Endothelial cell (in vitro differentiated cells): ENCODE data around the gene FBP2. TPM values are rescaled to one million over a fixed set of nuclear protein-coding genes. Genes with fewer than 3 reads are reported as not detected.

ENCODE experiments used
- DNase-seq: peaks from one replicate; pipeline ENCODE4 v3.0.0; 2021; ENCODE audit warnings: low spot score
- H3K27ac Mint-ChIP-seq: one replicate; pipeline ENCODE4 v1.8.0; 2021; ENCODE audit warnings: mixed read lengths, inconsistent platforms; ENCODE audit not compliant: unreplicated experiment
- H3K27me3 Mint-ChIP-seq: one replicate; pipeline ENCODE4 v1.8.0; 2021; ENCODE audit warnings: mild to moderate bottlenecking, moderate library complexity, mixed read lengths, inconsistent platforms; ENCODE audit not compliant: unreplicated experiment
- H3K36me3 Mint-ChIP-seq: one replicate; pipeline ENCODE4 v1.8.0; 2021; ENCODE audit warnings: mild to moderate bottlenecking, low read depth, mixed read lengths, inconsistent platforms; ENCODE audit not compliant: unreplicated experiment
- H3K4me1 Mint-ChIP-seq: one replicate; pipeline ENCODE4 v1.8.0; 2021; ENCODE audit warnings: mild to moderate bottlenecking, mixed read lengths, inconsistent platforms; ENCODE audit not compliant: unreplicated experiment
- H3K4me3 Mint-ChIP-seq: one replicate; pipeline ENCODE4 v1.8.0; 2021; ENCODE audit warnings: mild to moderate bottlenecking, mixed read lengths, inconsistent platforms; ENCODE audit not compliant: unreplicated experiment
- H3K9me3 Mint-ChIP-seq: one replicate; pipeline ENCODE4 v1.8.0; 2021; ENCODE audit warnings: mixed read lengths, inconsistent platforms; ENCODE audit not compliant: unreplicated experiment
- total RNA-seq: library from RNA; stranded (reverse); fragmentation: NEBNext Ultra II Directional; extraction: Animal tissue kit (Norgen Biotek cat#: 25700); gene quantifications from one replicate; pipeline ENCODE4 v1.2.1, GENCODE V29; 2021; ENCODE audit not compliant: unreplicated experiment
- TF ChIP-seq, protein P1 (sequence below): fragments of 200-600 bp; sonication (generic); IDR thresholded peaks from one replicate; pipeline ENCODE4 v1.5.0; 2021; ENCODE audit warnings: antibody characterized with exemption; ENCODE audit not compliant: unreplicated experiment

FBP2 gene
- total RNA-seq, 1 donor from 2014 or later = 0.28 TPM

DNA sequence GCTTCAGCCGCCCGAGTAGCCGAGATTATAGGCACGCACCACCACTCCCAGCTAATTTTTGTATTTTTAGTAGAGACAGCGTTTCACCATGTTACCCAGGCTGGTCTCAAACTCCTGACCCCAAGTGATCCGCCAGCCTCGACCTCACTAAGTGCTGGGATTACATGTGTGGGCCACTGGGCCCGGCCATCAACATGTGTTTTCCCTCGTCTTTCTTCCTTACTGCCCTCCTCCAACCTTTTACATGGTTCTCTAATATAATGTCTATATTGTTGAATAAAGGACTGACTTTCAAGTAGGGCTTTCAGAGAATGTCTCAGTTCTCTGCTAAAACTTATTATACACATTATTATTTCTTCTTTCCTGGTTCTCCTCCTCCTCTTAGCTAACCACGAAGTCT is 60.0 kb downstream of the FBP2 start:
- no peaks in the 10 kb centered on the region for H3K36me3 Mint-ChIP-seq
- no peak for DNase-seq
- no peak overlapping the region for H3K27ac Mint-ChIP-seq
- TF ChIP-seq, protein P1, sequence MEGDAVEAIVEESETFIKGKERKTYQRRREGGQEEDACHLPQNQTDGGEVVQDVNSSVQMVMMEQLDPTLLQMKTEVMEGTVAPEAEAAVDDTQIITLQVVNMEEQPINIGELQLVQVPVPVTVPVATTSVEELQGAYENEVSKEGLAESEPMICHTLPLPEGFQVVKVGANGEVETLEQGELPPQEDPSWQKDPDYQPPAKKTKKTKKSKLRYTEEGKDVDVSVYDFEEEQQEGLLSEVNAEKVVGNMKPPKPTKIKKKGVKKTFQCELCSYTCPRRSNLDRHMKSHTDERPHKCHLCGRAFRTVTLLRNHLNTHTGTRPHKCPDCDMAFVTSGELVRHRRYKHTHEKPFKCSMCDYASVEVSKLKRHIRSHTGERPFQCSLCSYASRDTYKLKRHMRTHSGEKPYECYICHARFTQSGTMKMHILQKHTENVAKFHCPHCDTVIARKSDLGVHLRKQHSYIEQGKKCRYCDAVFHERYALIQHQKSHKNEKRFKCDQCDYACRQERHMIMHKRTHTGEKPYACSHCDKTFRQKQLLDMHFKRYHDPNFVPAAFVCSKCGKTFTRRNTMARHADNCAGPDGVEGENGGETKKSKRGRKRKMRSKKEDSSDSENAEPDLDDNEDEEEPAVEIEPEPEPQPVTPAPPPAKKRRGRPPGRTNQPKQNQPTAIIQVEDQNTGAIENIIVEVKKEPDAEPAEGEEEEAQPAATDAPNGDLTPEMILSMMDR = no peak
- no peaks in the 10 kb centered on the region for H3K9me3 Mint-ChIP-seq
- H3K4me1 Mint-ChIP-seq = no peaks in the 10 kb centered on the region
- H3K27me3 Mint-ChIP-seq = no peaks in the 10 kb centered on the region
- no peak overlapping the region for H3K4me3 Mint-ChIP-seq

DNA sequence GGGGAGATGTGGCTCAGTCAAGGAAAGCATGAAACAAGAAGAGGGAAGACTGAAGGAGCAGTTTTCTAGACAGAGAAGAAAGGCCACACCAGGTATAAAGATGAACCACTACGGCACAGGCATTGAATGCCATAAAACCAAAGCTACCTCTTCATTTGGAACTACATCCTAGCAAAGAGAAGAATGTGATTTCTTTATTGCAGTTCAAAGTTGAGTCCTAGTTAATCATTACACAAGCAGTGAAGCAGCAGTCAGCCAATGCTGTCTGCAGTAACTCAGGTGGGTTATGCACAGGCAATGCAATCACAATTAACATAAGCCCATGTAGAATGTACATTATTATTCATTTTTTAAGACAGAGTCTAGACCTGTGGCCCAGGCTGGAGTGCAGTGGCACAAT is 60.5 kb downstream of the FBP2 start:
- TF ChIP-seq, protein P1 = no peak
- Mint-ChIP-seq H3K27me3 (no peaks in the 10 kb centered on the region), H3K4me1 (no peaks in the 10 kb centered on the region), H3K27ac (no peak overlapping the region), H3K36me3 (no peaks in the 10 kb centered on the region), H3K9me3 (no peaks in the 10 kb centered on the region), H3K4me3 (no peak overlapping the region)
- no peak for DNase-seq

DNA sequence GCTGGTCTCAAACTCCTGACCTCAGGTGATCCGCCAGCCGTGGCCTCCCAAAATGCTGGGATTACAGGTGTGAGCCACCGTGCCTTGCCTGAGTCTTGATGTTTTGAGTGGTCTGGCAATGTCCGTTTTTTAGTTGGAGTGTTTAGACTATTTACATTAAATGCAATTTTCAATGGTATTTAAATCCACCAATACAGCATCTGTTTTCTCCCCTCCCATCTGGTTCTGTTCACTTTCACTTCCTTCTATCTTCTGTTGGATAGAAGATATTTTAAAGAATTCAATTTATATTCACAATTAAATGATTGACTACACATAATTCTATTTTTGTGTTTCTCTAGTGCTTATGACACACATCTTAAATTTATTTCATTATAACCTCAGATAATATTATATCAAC is 64.7 kb downstream of the FBP2 start:
- peaks cover 1% of the 10 kb centered on the region for H3K27me3 Mint-ChIP-seq
- TF ChIP-seq, protein P1 = no peak
- no peak overlapping the region for H3K4me3 Mint-ChIP-seq
- H3K4me1 Mint-ChIP-seq = no peaks in the 10 kb centered on the region
- no peaks in the 10 kb centered on the region for H3K36me3 Mint-ChIP-seq
- H3K27ac Mint-ChIP-seq = no peak overlapping the region
- no peaks in the 10 kb centered on the region for H3K9me3 Mint-ChIP-seq
- no peak for DNase-seq

DNA sequence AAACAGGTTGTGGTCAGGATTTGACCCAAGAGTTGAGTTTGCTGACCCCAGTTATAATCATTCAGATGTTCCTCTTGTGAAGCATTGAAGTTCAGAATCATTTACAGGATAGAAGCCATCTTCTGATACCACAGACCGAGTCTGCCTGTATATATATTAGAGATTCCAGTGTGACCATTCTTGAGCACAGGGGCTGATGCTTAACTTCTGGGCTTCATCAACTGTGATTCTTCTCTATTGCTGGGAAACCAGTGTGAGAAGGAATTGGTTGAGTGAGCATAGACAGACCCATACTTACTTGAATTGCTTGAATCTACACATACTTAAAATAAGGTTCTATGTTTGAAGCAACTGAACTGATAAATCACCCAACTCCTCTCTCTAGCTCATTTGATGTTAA is 66.7 kb downstream of the FBP2 start:
- Mint-ChIP-seq H3K36me3 (no peaks in the 10 kb centered on the region), H3K27me3 (peaks cover 1% of the 10 kb centered on the region), H3K27ac (no peak overlapping the region), H3K4me3 (no peak overlapping the region), H3K4me1 (no peaks in the 10 kb centered on the region), H3K9me3 (no peaks in the 10 kb centered on the region)
- TF ChIP-seq, protein P1 = no peak
- no peak for DNase-seq

DNA sequence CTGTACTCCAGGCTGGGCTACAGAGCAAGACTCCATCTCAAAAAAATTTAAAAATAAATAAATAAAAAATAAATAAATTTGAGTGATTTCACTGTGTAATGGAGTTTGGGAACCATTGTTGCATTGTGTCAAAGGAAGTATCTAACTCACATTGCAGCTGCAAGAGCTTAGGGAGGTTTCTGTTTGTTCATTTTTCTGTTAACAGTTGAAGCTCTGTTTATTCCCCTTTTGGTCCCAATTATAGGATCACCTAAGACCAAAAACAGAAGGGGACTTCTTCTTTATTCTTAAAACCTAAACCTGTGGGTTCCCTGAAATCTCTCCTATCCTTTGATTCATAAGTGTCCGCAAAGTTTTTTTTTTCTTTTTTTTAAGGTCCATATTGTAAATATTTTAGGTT is 67.4 kb downstream of the FBP2 start:
- TF ChIP-seq, protein P1 = no peak
- Mint-ChIP-seq H3K27ac (no peak overlapping the region), H3K4me1 (no peaks in the 10 kb centered on the region)

More for the DNA sequence above, 67.4 kb downstream of the FBP2 start:
- H3K36me3 Mint-ChIP-seq = no peaks in the 10 kb centered on the region
- peaks cover 1% of the 10 kb centered on the region for H3K27me3 Mint-ChIP-seq
- no peak for DNase-seq
- H3K9me3 Mint-ChIP-seq = no peaks in the 10 kb centered on the region
- H3K4me3 Mint-ChIP-seq = no peak overlapping the region
